Measurements from ENCODE around the gene ANTXR2. TPM values are rescaled to one million over a fixed set of nuclear protein-coding genes. Genes with fewer than 3 reads are reported as not detected.

The ANTXR2 gene
- 87.9 and 105 TPM in 2 replicates for total RNA-seq

DNA sequence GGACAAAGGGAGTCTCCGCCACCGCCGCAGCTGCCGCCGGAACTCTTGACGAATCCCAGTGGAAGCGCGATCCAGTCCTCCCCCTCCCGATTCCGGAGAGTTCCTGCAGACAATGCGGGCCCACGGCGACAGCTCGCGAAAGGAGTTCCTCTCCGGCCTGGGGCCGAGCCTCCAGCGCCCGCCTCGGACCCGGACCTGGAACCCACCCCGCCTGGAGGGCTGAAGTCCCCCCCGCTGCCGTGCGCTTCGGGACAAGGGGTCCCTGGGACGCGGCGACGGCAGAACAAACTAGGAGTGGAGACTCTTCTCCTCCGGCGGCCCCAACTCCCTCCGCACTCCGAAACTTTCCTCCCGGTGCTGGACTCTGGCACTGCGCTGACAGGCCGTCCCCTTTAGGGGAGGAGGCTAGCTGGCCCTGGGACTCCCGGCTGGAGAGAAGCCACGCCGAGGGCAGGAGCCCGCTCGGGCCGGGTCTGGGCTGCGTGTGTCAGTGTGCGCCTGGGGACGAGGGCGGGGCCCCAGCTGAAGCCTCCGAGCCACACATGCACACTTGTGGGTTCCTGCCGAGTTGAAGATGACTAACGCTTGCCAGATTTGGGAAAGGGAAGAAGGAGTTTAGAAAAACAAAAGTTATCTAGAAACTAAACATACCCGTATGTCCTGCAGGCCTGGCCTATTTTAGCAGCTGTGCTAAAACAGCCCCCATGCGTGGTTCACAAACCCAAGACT lies at the start of gene ANTXR2:
ANTXR2 (minus strand) TSS at position 486 of the 729 bp plus-strand sequence. CDS start 669 bp downstream, outside the sequence.

Other genes starting within 250 kb of the ANTXR2 start
- 3.5 and 6.5 TPM in 2 replicates for gene PRDM8, start 124.3 kb upstream of the ANTXR2 start, total RNA-seq
- gene FGF5, start 193.4 kb upstream of the ANTXR2 start, total RNA-seq, result 0.26 and 0.76 TPM in 2 replicates

All from articular chondrocyte of knee joint (primary cell).